ENCODE data around the gene VSTM2B.

VSTM2B gene

GRCh38 chr19:29532956-29533355 is 7.2 kb downstream of the VSTM2B start:
- in situ Hi-C loops (cut with MboI; ENCODE audit: low pct_unique_long_range_greater_than_20kb, low sequenced_read_pairs, unreplicated experiment), result no loop called here
- no peak for TF ChIP-seq CTCF (IDR thresholded peaks at IDR 0.05; ENCODE audit: extremely low read depth, insufficient read depth, missing control alignments)
- DNase-seq (ENCODE audit: low spot score), result no peak

GRCh38 chr19:29533578-29534544 is 8.1 kb downstream of the VSTM2B start:
- in situ Hi-C loops (cut with MboI; ENCODE audit: low pct_unique_long_range_greater_than_20kb, low sequenced_read_pairs, unreplicated experiment), result no loop called here
- DNase-seq (ENCODE audit: low spot score), result no peak
- no peak for TF ChIP-seq CTCF (IDR thresholded peaks at IDR 0.05; ENCODE audit: extremely low read depth, insufficient read depth, missing control alignments)

- no peak for TF ChIP-seq CTCF (IDR thresholded peaks at IDR 0.05; ENCODE audit: extremely low read depth, insufficient read depth, missing control alignments)
- no peak for DNase-seq (ENCODE audit: low spot score)
- in situ Hi-C loops (cut with MboI; ENCODE audit: low pct_unique_long_range_greater_than_20kb, low sequenced_read_pairs, unreplicated experiment), result no loop called here
These were observed 9.5 kb downstream of the VSTM2B start for GRCh38 chr19:29535214-29535831.

- in situ Hi-C loops (cut with MboI; ENCODE audit: low pct_unique_long_range_greater_than_20kb, low sequenced_read_pairs, unreplicated experiment), result no loop called here
- TF ChIP-seq CTCF (IDR thresholded peaks at IDR 0.05; ENCODE audit: extremely low read depth, insufficient read depth, missing control alignments), result no peak
- DNase-seq (ENCODE audit: low spot score), result no peak
These were observed 10.3 kb downstream of the VSTM2B start for GRCh38 chr19:29535984-29536508.

- in situ Hi-C loops (cut with MboI; ENCODE audit: low pct_unique_long_range_greater_than_20kb, low sequenced_read_pairs, unreplicated experiment), result no loop called here
- no peak for DNase-seq (ENCODE audit: low spot score)
- TF ChIP-seq CTCF (IDR thresholded peaks at IDR 0.05; ENCODE audit: extremely low read depth, insufficient read depth, missing control alignments), result no peak
These were observed 11.4 kb downstream of the VSTM2B start for GRCh38 chr19:29537181-29537580.

- in situ Hi-C loops (cut with MboI; ENCODE audit: low pct_unique_long_range_greater_than_20kb, low sequenced_read_pairs, unreplicated experiment), result no loop called here
- DNase-seq (ENCODE audit: low spot score), result no peak
- TF ChIP-seq CTCF (IDR thresholded peaks at IDR 0.05; ENCODE audit: extremely low read depth, insufficient read depth, missing control alignments), result no peak
These were observed 11.8 kb downstream of the VSTM2B start for GRCh38 chr19:29537601-29538000.
